GM12892 (cell line): ENCODE measurements around the gene PROZ.

Experiments
- DNase-seq: peaks from one replicate; pipeline ENCODE4 v3.0.0; 2011; ENCODE audit not compliant: insufficient read length
- FAIRE-seq: peaks from 2 replicates; lab custom pipeline; 2011; peaks lifted over from hg19 to GRCh38; lab: Jason Lieb, UNC
- POLR2A ChIP-seq: IDR thresholded peaks from 2 replicates; pipeline ENCODE4 v1.6.1; 2011; ENCODE audit warnings: low read depth, low read length, control low read depth
- POLR2AphosphoS5 ChIP-seq: IDR thresholded peaks from 2 replicates; pipeline ENCODE4 v1.6.1; 2011; ENCODE audit warnings: low read depth, low read length, control low read depth
- TAF1 ChIP-seq: IDR thresholded peaks from 2 replicates; pipeline ENCODE4 v1.6.1; 2011; ENCODE audit warnings: low read depth, mild to moderate bottlenecking, control low read depth, low read length, borderline replicate concordance

PROZ gene

GRCh38 chr13:113115363-113116205 is 42.9 kb upstream of the PROZ start:
- DNase-seq (no peak), FAIRE-seq (no peak)
- TF ChIP-seq POLR2AphosphoS5 (no peak), POLR2A (no peak), TAF1 (no peak)

- no peak for TF ChIP-seq TAF1
- TF ChIP-seq POLR2A: no peak
- TF ChIP-seq POLR2AphosphoS5: no peak
- DNase-seq (no peak), FAIRE-seq (no peak)
Observed at GRCh38 chr13:113116206-113116800, 42.1 kb upstream of the PROZ start.

GRCh38 chr13:113116871-113117271 is 41.6 kb upstream of the PROZ start:
- TF ChIP-seq POLR2A: no peak
- TF ChIP-seq TAF1: no peak
- TF ChIP-seq POLR2AphosphoS5: no peak
- DNase-seq (no peak), FAIRE-seq (no peak)

GRCh38 chr13:113117335-113117872 is 41.0 kb upstream of the PROZ start:
- no peak for TF ChIP-seq POLR2A
- no peak for TF ChIP-seq TAF1
- TF ChIP-seq POLR2AphosphoS5: no peak
- DNase-seq (no peak), FAIRE-seq (no peak)

GRCh38 chr13:113117911-113118260 is 40.6 kb upstream of the PROZ start:
- DNase-seq: no peak
- TF ChIP-seq TAF1 (no peak), POLR2AphosphoS5 (no peak), POLR2A (no peak)
- FAIRE-seq: no peak

GRCh38 chr13:113118261-113119021 is 40.0 kb upstream of the PROZ start:
- DNase-seq (no peak), FAIRE-seq (no peak)
- TF ChIP-seq TAF1: no peak
- no peak for TF ChIP-seq POLR2AphosphoS5
- no peak for TF ChIP-seq POLR2A

- no peak for TF ChIP-seq TAF1
- no peak for TF ChIP-seq POLR2AphosphoS5
- no peak for TF ChIP-seq POLR2A
- DNase-seq (no peak), FAIRE-seq (no peak)
Observed at GRCh38 chr13:113119166-113119821, 39.2 kb upstream of the PROZ start.

GRCh38 chr13:113119822-113120189 is 38.6 kb upstream of the PROZ start:
- no peak for TF ChIP-seq TAF1
- no peak for DNase-seq
- FAIRE-seq: no peak

GRCh38 chr13:113120300-113121182 is 37.9 kb upstream of the PROZ start:
- DNase-seq: no peak
- no peak for TF ChIP-seq POLR2A
- no peak for TF ChIP-seq POLR2AphosphoS5
- TF ChIP-seq TAF1: no peak
- no peak for FAIRE-seq

- FAIRE-seq (no peak), DNase-seq (no peak)
- TF ChIP-seq POLR2A: no peak
- TF ChIP-seq POLR2AphosphoS5: no peak
- no peak for TF ChIP-seq TAF1
Observed at GRCh38 chr13:113121183-113121927, 37.1 kb upstream of the PROZ start.
